Keratinocyte (primary cell): Measurements from ENCODE around the gene KNOP1. TPM values are rescaled to one million over a fixed set of nuclear protein-coding genes. Genes with fewer than 3 reads are reported as not detected.

Experiments
- DNase-seq: peaks from one replicate; pipeline ENCODE4 v3.0.0-alpha.2; 2011; ENCODE audit warnings: low read depth, missing footprints, low spot score
- FAIRE-seq: peaks from 2 replicates; lab custom pipeline; 2011; peaks lifted over from hg19 to GRCh38; lab: Jason Lieb, UNC
- H2AFZ ChIP-seq: 2 replicates; pipeline ENCODE4 v1.6.0; 2012; ENCODE audit warnings: low read length, control low read depth, inconsistent platforms; ENCODE audit not compliant: control insufficient read depth
- H3K27ac ChIP-seq: 2 replicates; pipeline ENCODE4 v1.5.1; 2011; ENCODE audit warnings: low read length; ENCODE audit not compliant: control insufficient read depth, insufficient read depth
- H3K27me3 ChIP-seq: 3 replicates; pipeline ENCODE4 v1.6.0; 2011; ENCODE audit warnings: low read length; ENCODE audit not compliant: control insufficient read depth, insufficient read depth; ENCODE audit errors: extremely low read depth
- H3K36me3 ChIP-seq, 2 experiments: 2 replicates in 1 of 2; 3 replicates in 1 of 2; pipeline ENCODE4 v1.5.1; 2011; ENCODE audit warnings: low read length in 2 of 2, mild to moderate bottlenecking in 1 of 2; ENCODE audit not compliant: control insufficient read depth in 2 of 2, insufficient read depth in 2 of 2; ENCODE audit errors: extremely low read depth in 1 of 2
- H3K4me1 ChIP-seq: 3 replicates; pipeline ENCODE4 v1.5.1; 2011; ENCODE audit warnings: low read length; ENCODE audit not compliant: control insufficient read depth, insufficient read depth; ENCODE audit errors: extremely low read depth
- H3K4me2 ChIP-seq: 3 replicates; pipeline ENCODE4 v1.6.0; 2011; ENCODE audit warnings: low read depth, low read length; ENCODE audit not compliant: control insufficient read depth, insufficient read depth; ENCODE audit errors: extremely low read depth
- H3K4me3 ChIP-seq, 3 experiments: fragments of 200-600 bp in 1 of 3; sonication (generic) in 1 of 3; 2 replicates in 2 of 3; 3 replicates in 1 of 3; pipeline ENCODE4 v1.5.1; 2011 to 2016; ENCODE audit warnings: low read length in 3 of 3, mild to moderate bottlenecking in 3 of 3, control low read depth in 2 of 3, inconsistent platforms in 1 of 3, low read depth in 1 of 3, mixed read lengths in 1 of 3, mixed run types in 1 of 3, moderate library complexity in 1 of 3; ENCODE audit not compliant: control insufficient read depth in 2 of 3, insufficient read depth in 2 of 3; ENCODE audit errors: extremely low read depth in 1 of 3
- H3K79me2 ChIP-seq: 2 replicates; pipeline ENCODE4 v1.6.0; 2012; ENCODE audit warnings: low read length; ENCODE audit not compliant: control insufficient read depth, insufficient read depth
- H3K9ac ChIP-seq: 3 replicates; pipeline ENCODE4 v1.6.0; 2011; ENCODE audit warnings: low read length; ENCODE audit not compliant: control insufficient read depth, insufficient read depth; ENCODE audit errors: extremely low read depth
- H3K9me1 ChIP-seq: 3 replicates; pipeline ENCODE4 v1.6.0; 2011; ENCODE audit warnings: low read length; ENCODE audit not compliant: control insufficient read depth, insufficient read depth; ENCODE audit errors: extremely low read depth
- H3K9me3 ChIP-seq: 2 replicates; pipeline ENCODE4 v1.5.1; 2012; ENCODE audit warnings: low read depth, low read length; ENCODE audit not compliant: control insufficient read depth
- H4K20me1 ChIP-seq: 3 replicates; pipeline ENCODE4 v1.6.0; 2011; ENCODE audit warnings: low read length; ENCODE audit not compliant: control insufficient read depth, insufficient read depth; ENCODE audit errors: extremely low read depth
- CTCF ChIP-seq, 3 experiments: IDR thresholded peaks in 1 of 3; conservative IDR thresholded peaks in 1 of 3; optimal IDR thresholded peaks in 1 of 3; 2 replicates in 2 of 3; 3 replicates in 1 of 3; pipeline versions ENCODE3 to v1.5.1; 2011; ENCODE audit warnings: low read length in 3 of 3, mild to moderate bottlenecking in 3 of 3, moderate library complexity in 2 of 3, control low read depth in 1 of 3, inconsistent platforms in 1 of 3; ENCODE audit not compliant: insufficient read depth in 2 of 3; ENCODE audit errors: extremely low read depth in 1 of 3
- EZH2 ChIP-seq: IDR thresholded peaks from one replicate; pipeline ENCODE4 v1.6.1; 2012; ENCODE audit warnings: inconsistent platforms, mild to moderate bottlenecking, low read length, moderate library complexity
- dilution Hi-C: fragments of 300-500 bp; cut with MboI; formaldehyde crosslinking; loops from one replicate; pipeline ENCODE4 v1.7.0; 2020; ENCODE audit warnings: low sequenced_read_pairs; ENCODE audit not compliant: extremely low pct_ligation_motif_present
- polyA plus RNA-seq, 5 experiments: library from polyadenylated mRNA; depleted of rRNA in 3 of 5; stranded (reverse) in 3 of 5; stranded (forward) in 1 of 5; unstranded in 1 of 5; fragments of >200 nt; gene quantifications; 1 replicate in 1 of 5; 2 replicates in 3 of 5; 3 replicates in 1 of 5; pipeline versions ENCODE4 v1.2.1 to v1.2.3, GENCODE V29; 2011 to 2012; ENCODE audit warnings: missing spikeins in 2 of 5, low read depth in 1 of 5, low replicate concordance in 1 of 5

KNOP1 gene
- polyA plus RNA-seq, 1 donor (not counting 4 experiments of a cell fraction or from before 2014, with no cell fraction given), result 19.8 TPM

GRCh38 chr16:19705843-19706242, 12.2 kb downstream of the KNOP1 start:
- Histone ChIP-seq H3K9me1 (no peaks in the 10 kb centered on the region), H3K9ac (no peak overlapping the region), H3K4me1 (peaks cover 10% of the 10 kb centered on the region), H3K36me3 (peaks cover 19 to 21% of the 10 kb centered on the region in 2 experiments), H4K20me1 (no peaks in the 10 kb centered on the region), H3K27me3 (no peaks in the 10 kb centered on the region), H3K4me2 (no peak overlapping the region), H3K27ac (no peak overlapping the region), H3K9me3 (peaks cover 2% of the 10 kb centered on the region), H2AFZ (no peak overlapping the region), H3K4me3 (no peak overlapping the region), H3K79me2 (no peaks in the 10 kb centered on the region)
- DNase-seq (no peak), FAIRE-seq (no peak)
- dilution Hi-C loops, result no loop called here
- TF ChIP-seq EZH2 (no peak), CTCF (optimal IDR thresholded peaks at IDR 0.05 in 1 of 3, IDR thresholded peaks at IDR 0.05 in 1 of 3, conservative IDR thresholded peaks at IDR 0.05 in 1 of 3; ENCODE audit: extremely low read depth in 1 of 3, insufficient read depth in 2 of 3, low read length in 3 of 3) (no peak)

GRCh38 chr16:19705146-19705501, 12.9 kb downstream of the KNOP1 start:
- dilution Hi-C loops, result no loop called here
- TF ChIP-seq CTCF (optimal IDR thresholded peaks at IDR 0.05 in 1 of 3, IDR thresholded peaks at IDR 0.05 in 1 of 3, conservative IDR thresholded peaks at IDR 0.05 in 1 of 3; ENCODE audit: extremely low read depth in 1 of 3, insufficient read depth in 2 of 3, low read length in 3 of 3) (no peak), EZH2 (no peak)
- FAIRE-seq (no peak), DNase-seq (no peak)
- Histone ChIP-seq H3K36me3 (peaks cover 19 to 21% of the 10 kb centered on the region in 2 experiments), H3K9me3 (peaks cover 2% of the 10 kb centered on the region), H3K27ac (no peak overlapping the region), H3K4me3 (no peak overlapping the region), H3K9me1 (no peaks in the 10 kb centered on the region), H3K79me2 (no peaks in the 10 kb centered on the region), H3K27me3 (no peaks in the 10 kb centered on the region), H3K4me2 (no peak overlapping the region), H3K4me1 (peaks cover 10% of the 10 kb centered on the region), H3K9ac (no peak overlapping the region), H2AFZ (no peak overlapping the region), H4K20me1 (no peaks in the 10 kb centered on the region)
